ENCODE measurements around the gene COBLL1. TPM values are rescaled to one million over a fixed set of nuclear protein-coding genes. Genes with fewer than 3 reads are reported as not detected.

COBLL1 gene
- total RNA-seq, 1 donor from 2014 or later, result 89.4 TPM

- H3K27ac ChIP-seq, result no peak overlapping the region
- intact Hi-C loops (cut with DNase I), result no loop called here
- H3K27me3 ChIP-seq (ENCODE audit: low read depth), result no peaks in the 10 kb centered on the region
- H3K9me3 ChIP-seq, result no peaks in the 10 kb centered on the region
- no peaks in the 10 kb centered on the region for H3K4me1 ChIP-seq
- TF ChIP-seq CTCF (IDR thresholded peaks at IDR 0.05), result no peak
- no peak for DNase-seq
- no peak overlapping the region for H3K4me3 ChIP-seq
- no peak for ATAC-seq
- H3K36me3 ChIP-seq, result no peaks in the 10 kb centered on the region
Observed at GRCh38 chr2:164881524-164881923, 39.9 kb upstream of the COBLL1 start.

- DNase-seq (no peak), ATAC-seq (no peak)
- Histone ChIP-seq H3K36me3 (no peaks in the 10 kb centered on the region), H3K4me1 (no peaks in the 10 kb centered on the region), H3K9me3 (no peaks in the 10 kb centered on the region), H3K4me3 (no peak overlapping the region), H3K27me3 (ENCODE audit: low read depth) (no peaks in the 10 kb centered on the region), H3K27ac (no peak overlapping the region)
- intact Hi-C loops (cut with DNase I), result no loop called here
- TF ChIP-seq CTCF (IDR thresholded peaks at IDR 0.05), result no peak
Observed at GRCh38 chr2:164879901-164880535, 38.4 kb upstream of the COBLL1 start.

- no peak for TF ChIP-seq CTCF (IDR thresholded peaks at IDR 0.05)
- ATAC-seq (no peak), DNase-seq (no peak)
- Histone ChIP-seq H3K4me3 (no peak overlapping the region), H3K4me1 (no peaks in the 10 kb centered on the region), H3K27ac (no peak overlapping the region), H3K9me3 (no peaks in the 10 kb centered on the region), H3K27me3 (ENCODE audit: low read depth) (no peaks in the 10 kb centered on the region), H3K36me3 (no peaks in the 10 kb centered on the region)
- intact Hi-C loops (cut with DNase I), result no loop called here
Observed at GRCh38 chr2:164877927-164878326, 36.3 kb upstream of the COBLL1 start.

- intact Hi-C loops (cut with DNase I), result no loop called here
- Histone ChIP-seq H3K4me1 (no peaks in the 10 kb centered on the region), H3K27ac (no peak overlapping the region), H3K4me3 (no peak overlapping the region), H3K27me3 (ENCODE audit: low read depth) (no peaks in the 10 kb centered on the region), H3K9me3 (no peaks in the 10 kb centered on the region), H3K36me3 (no peaks in the 10 kb centered on the region)
- DNase-seq, result no peak
- ATAC-seq, result no peak
- no peak for TF ChIP-seq CTCF (IDR thresholded peaks at IDR 0.05)
Observed at GRCh38 chr2:164877169-164877568, 35.5 kb upstream of the COBLL1 start.

GRCh38 chr2:164875334-164876205 is 33.9 kb upstream of the COBLL1 start:
- Histone ChIP-seq H3K9me3 (no peaks in the 10 kb centered on the region), H3K27me3 (ENCODE audit: low read depth) (no peaks in the 10 kb centered on the region), H3K4me1 (no peaks in the 10 kb centered on the region), H3K4me3 (no peak overlapping the region), H3K36me3 (no peaks in the 10 kb centered on the region), H3K27ac (no peak overlapping the region)
- TF ChIP-seq CTCF (IDR thresholded peaks at IDR 0.05), result no peak
- ATAC-seq (no peak), DNase-seq (no peak)
- intact Hi-C loops (cut with DNase I), result no loop called here

Data from lower lobe of right lung (tissue), 2 donors.